Measurements from ENCODE around the gene CTDP1.

GRCh38 chr18:79765491-79766245 is 86.1 kb downstream of the CTDP1 start:
- TF ChIP-seq CTCF (IDR thresholded peaks at IDR 0.05), result no peak
- TF ChIP-seq POLR2A (IDR thresholded peaks at IDR 0.05), result no peak
- TF ChIP-seq POLR2AphosphoS5 (IDR thresholded peaks at IDR 0.05; ENCODE audit: insufficient read depth in 1 of 2, low read depth in 1 of 2), result no peak
